Esophagus muscularis mucosa (tissue), 4 donors: ENCODE data around the gene C19orf18.

ENCODE experiments used
- CTCF ChIP-seq, 3 experiments: fragments of 200-600 bp in 2 of 3; fragments of 450-650 bp in 1 of 3; sonication (generic) in 2 of 3; IDR thresholded peaks; one replicate each; pipeline ENCODE4 v1.5.1; 2017 to 2019; ENCODE audit warnings: antibody characterized with exemption in 3 of 3, mild to moderate bottlenecking in 2 of 3, moderate library complexity in 1 of 3
- EP300 ChIP-seq: sonication (generic); formaldehyde crosslinking; IDR thresholded peaks from one replicate; pipeline ENCODE4 v1.6.1; 2017; ENCODE audit warnings: antibody characterized with exemption
- POLR2A ChIP-seq: fragments of 450-650 bp; IDR thresholded peaks from one replicate; pipeline ENCODE4 v1.6.1; 2017; ENCODE audit warnings: antibody characterized with exemption, moderate library complexity, mild to moderate bottlenecking, low read depth
- POLR2AphosphoS5 ChIP-seq, 2 donors: sonication (generic); formaldehyde crosslinking; IDR thresholded peaks; one replicate each; pipeline ENCODE4 v1.6.1; 2017; ENCODE audit warnings: antibody characterized with exemption in 2 of 2

GRCh38 chr19:57978586-57979289 lies 4.4 kb upstream of the C19orf18 start:
- TF ChIP-seq CTCF (IDR thresholded peaks at IDR 0.05), result no peak
- no peak for TF ChIP-seq EP300
- no peak for TF ChIP-seq POLR2A
- no peak for TF ChIP-seq POLR2AphosphoS5 (IDR thresholded peaks at IDR 0.05)
